ENCODE data around the gene ZMYND19.
"Not testable (repeated sequence)": the region's sequence is repeated elsewhere in the genome, so short reads cannot be mapped to it uniquely, and the experiment has no call there.

ZMYND19 gene

GRCh38 chr9:137583957-137584356 is 6.4 kb downstream of the ZMYND19 start:
- DNase-seq, result no peak

- DNase-seq, result no peak
Observed at GRCh38 chr9:137583347-137583746, 7.0 kb downstream of the ZMYND19 start.

GRCh38 chr9:137582286-137582860 is 7.9 kb downstream of the ZMYND19 start:
- no peak for DNase-seq

GRCh38 chr9:137581361-137582285 is 8.7 kb downstream of the ZMYND19 start:
- no peak for DNase-seq

- no peak for DNase-seq
Observed at GRCh38 chr9:137580954-137581322, 9.4 kb downstream of the ZMYND19 start.

GRCh38 chr9:137580209-137580953 is 9.9 kb downstream of the ZMYND19 start:
- DNase-seq, result no peak

GRCh38 chr9:137579259-137579604 is 11.1 kb downstream of the ZMYND19 start:
- DNase-seq, result no peak

GRCh38 chr9:137578518-137579258 is 11.6 kb downstream of the ZMYND19 start, which contains the start of gene DPH7:
DPH7 (minus strand) TSS chr9:137578925; CDS start chr9:137578777, 148 bp downstream.
- peak; percentile 89 for DNase-seq

GRCh38 chr9:137575716-137576411 is 14.4 kb downstream of the ZMYND19 start:
- DNase-seq, result no peak

GRCh38 chr9:137575364-137575715 is 15.0 kb downstream of the ZMYND19 start:
- DNase-seq, result no peak

GRCh38 chr9:137574192-137574591 is 16.1 kb downstream of the ZMYND19 start:
- DNase-seq, result no peak

GRCh38 chr9:137570566-137570965 is 19.7 kb downstream of the ZMYND19 start:
- DNase-seq, result no peak

- no peak for DNase-seq
Observed at GRCh38 chr9:137569609-137570203, 20.6 kb downstream of the ZMYND19 start.

GRCh38 chr9:137568445-137568844 is 21.9 kb downstream of the ZMYND19 start:
- not testable (repeated sequence) for DNase-seq

GRCh38 chr9:137564817-137565411 is 25.4 kb downstream of the ZMYND19 start:
- DNase-seq, result no peak

GRCh38 chr9:137564134-137564533 is 26.2 kb downstream of the ZMYND19 start:
- DNase-seq, result no peak

- no peak for DNase-seq
Observed at GRCh38 chr9:137558127-137558526, 32.2 kb downstream of the ZMYND19 start.

GRCh38 chr9:137556069-137556838 is 34.1 kb downstream of the ZMYND19 start:
- DNase-seq, result no peak

- no peak for DNase-seq
Observed at GRCh38 chr9:137555179-137555578, 35.1 kb downstream of the ZMYND19 start.

GRCh38 chr9:137554349-137554748 is 36.0 kb downstream of the ZMYND19 start:
- DNase-seq, result no peak

- not testable (repeated sequence) for DNase-seq
Observed at GRCh38 chr9:137553654-137554053, 36.7 kb downstream of the ZMYND19 start.
